NT2/D1 (cell line): Measurements from ENCODE around the gene TRIM37.

Experiments
- SUZ12 ChIP-seq: IDR thresholded peaks from 2 replicates; pipeline ENCODE4 v1.6.1; 2011; ENCODE audit not compliant: insufficient read length, insufficient read depth; ENCODE audit errors: extremely low read depth
- ZNF274 ChIP-seq: IDR thresholded peaks from 2 replicates; pipeline ENCODE4 v1.6.1; 2011; ENCODE audit warnings: mild to moderate bottlenecking, low read depth, low read length

- no peak for TF ChIP-seq ZNF274
- TF ChIP-seq SUZ12, result no peak
Observed at GRCh38 chr17:59108400-59109102, 1.9 kb upstream of the TRIM37 start.
